ENCODE results near the gene SELENOI. TPM values are rescaled to one million over a fixed set of nuclear protein-coding genes. Genes with fewer than 3 reads are reported as not detected.
A peak's percentile ranks its signal among the peaks of the same experiment; 100 is the strongest.
"Not testable (repeated sequence)": the region's sequence is repeated elsewhere in the genome, so short reads cannot be mapped to it uniquely, and the experiment has no call there.

Gene SELENOI
- polyA plus RNA-seq, 1 donor (not counting 4 experiments of a cell fraction or from before 2014, with no cell fraction given): 38.1 TPM

DNA sequence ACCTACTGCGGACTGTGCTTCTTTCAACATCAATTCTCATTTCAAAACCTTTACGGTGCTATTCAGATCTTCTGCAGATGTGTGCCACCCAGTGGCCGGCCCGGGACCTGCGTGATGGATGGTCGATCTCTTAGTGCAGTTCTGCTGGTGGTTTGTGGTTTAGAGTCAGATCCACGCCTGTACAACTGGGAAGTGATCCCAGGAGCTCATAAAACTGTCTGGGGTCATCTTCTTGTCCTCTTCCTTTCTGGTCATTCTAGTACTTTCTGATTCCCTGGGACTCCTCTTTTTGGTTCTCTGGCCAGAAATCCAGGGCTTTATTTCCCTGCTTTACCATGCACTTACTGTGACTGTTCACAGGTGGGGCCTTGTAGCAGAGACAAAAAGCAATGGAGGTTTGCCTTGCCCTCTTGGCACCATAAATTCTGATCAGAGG is 15.8 kb upstream of the SELENOI start:
- H2AFZ ChIP-seq (ENCODE audit: control insufficient read depth, low read length): no peak overlapping the region
- dilution Hi-C loops (cut with MboI; ENCODE audit: extremely low pct_ligation_motif_present, low sequenced_read_pairs): no loop called here

DNA sequence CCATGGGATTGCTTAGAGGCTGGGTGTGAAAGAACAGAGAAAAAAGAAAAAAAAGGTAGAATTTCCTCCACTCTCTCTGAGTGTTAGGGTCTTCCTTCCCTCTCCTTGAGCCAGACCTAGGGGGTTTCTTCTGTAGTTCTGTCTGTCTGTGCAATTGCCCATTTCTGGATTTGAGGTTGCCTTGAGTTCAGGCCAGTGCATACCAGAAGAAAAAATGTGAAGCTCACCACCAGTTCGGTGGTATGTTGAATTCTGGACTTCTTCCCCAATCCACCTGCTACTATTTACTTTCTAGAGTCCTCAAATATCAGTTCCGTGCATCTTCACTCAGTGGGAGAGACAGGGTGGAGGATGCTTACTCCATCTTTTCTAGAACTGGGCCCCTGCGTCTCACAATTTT is 15.3 kb upstream of the SELENOI start:
- FAIRE-seq (no peak), DNase-seq (ENCODE audit: low read depth, low spot score) (no peak)
- Histone ChIP-seq H3K36me3 (ENCODE audit: control insufficient read depth in 2 of 2, extremely low read depth in 1 of 2, insufficient read depth in 2 of 2, low read length in 2 of 2) (no peaks in the 10 kb centered on the region), H4K20me1 (ENCODE audit: control insufficient read depth, extremely low read depth, insufficient read depth, low read length) (no peaks in the 10 kb centered on the region), H3K27me3 (ENCODE audit: control insufficient read depth, extremely low read depth, insufficient read depth, low read length) (no peaks in the 10 kb centered on the region), H3K4me2 (ENCODE audit: control insufficient read depth, extremely low read depth, insufficient read depth, low read depth, low read length) (no peak overlapping the region), H3K4me3 (ENCODE audit: control insufficient read depth in 2 of 3, extremely low read depth in 1 of 3, insufficient read depth in 2 of 3, low read depth in 1 of 3, low read length in 3 of 3) (no peak overlapping the region), H3K9me3 (ENCODE audit: control insufficient read depth, low read depth, low read length) (no peaks in the 10 kb centered on the region), H3K9me1 (ENCODE audit: control insufficient read depth, extremely low read depth, insufficient read depth, low read length) (no peaks in the 10 kb centered on the region), H3K4me1 (ENCODE audit: control insufficient read depth, extremely low read depth, insufficient read depth, low read length) (peaks cover 3% of the 10 kb centered on the region), H3K27ac (ENCODE audit: control insufficient read depth, insufficient read depth, low read length) (no peak overlapping the region), H2AFZ (ENCODE audit: control insufficient read depth, low read length) (no peak overlapping the region), H3K9ac (ENCODE audit: control insufficient read depth, extremely low read depth, insufficient read depth, low read length) (no peak overlapping the region), H3K79me2 (ENCODE audit: control insufficient read depth, insufficient read depth, low read length) (no peaks in the 10 kb centered on the region)
- dilution Hi-C loops (cut with MboI; ENCODE audit: extremely low pct_ligation_motif_present, low sequenced_read_pairs): no loop called here
- no peak for TF ChIP-seq EZH2 (IDR thresholded peaks at IDR 0.05; ENCODE audit: low read length)
- TF ChIP-seq, protein P1, sequence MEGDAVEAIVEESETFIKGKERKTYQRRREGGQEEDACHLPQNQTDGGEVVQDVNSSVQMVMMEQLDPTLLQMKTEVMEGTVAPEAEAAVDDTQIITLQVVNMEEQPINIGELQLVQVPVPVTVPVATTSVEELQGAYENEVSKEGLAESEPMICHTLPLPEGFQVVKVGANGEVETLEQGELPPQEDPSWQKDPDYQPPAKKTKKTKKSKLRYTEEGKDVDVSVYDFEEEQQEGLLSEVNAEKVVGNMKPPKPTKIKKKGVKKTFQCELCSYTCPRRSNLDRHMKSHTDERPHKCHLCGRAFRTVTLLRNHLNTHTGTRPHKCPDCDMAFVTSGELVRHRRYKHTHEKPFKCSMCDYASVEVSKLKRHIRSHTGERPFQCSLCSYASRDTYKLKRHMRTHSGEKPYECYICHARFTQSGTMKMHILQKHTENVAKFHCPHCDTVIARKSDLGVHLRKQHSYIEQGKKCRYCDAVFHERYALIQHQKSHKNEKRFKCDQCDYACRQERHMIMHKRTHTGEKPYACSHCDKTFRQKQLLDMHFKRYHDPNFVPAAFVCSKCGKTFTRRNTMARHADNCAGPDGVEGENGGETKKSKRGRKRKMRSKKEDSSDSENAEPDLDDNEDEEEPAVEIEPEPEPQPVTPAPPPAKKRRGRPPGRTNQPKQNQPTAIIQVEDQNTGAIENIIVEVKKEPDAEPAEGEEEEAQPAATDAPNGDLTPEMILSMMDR (optimal IDR thresholded peaks at IDR 0.05 in 1 of 3, IDR thresholded peaks at IDR 0.05 in 1 of 3, conservative IDR thresholded peaks at IDR 0.05 in 1 of 3; ENCODE audit: extremely low read depth in 1 of 3, insufficient read depth in 2 of 3, low read length in 3 of 3): no peak

More for the DNA sequence above, 15.8 kb upstream of the SELENOI start:
- H3K9me3 ChIP-seq (ENCODE audit: control insufficient read depth, low read depth, low read length): no peaks in the 10 kb centered on the region
- H3K9me1 ChIP-seq (ENCODE audit: control insufficient read depth, extremely low read depth, insufficient read depth, low read length): no peaks in the 10 kb centered on the region
- no peak overlapping the region for H3K9ac ChIP-seq (ENCODE audit: control insufficient read depth, extremely low read depth, insufficient read depth, low read length)
- H3K4me2 ChIP-seq (ENCODE audit: control insufficient read depth, extremely low read depth, insufficient read depth, low read depth, low read length): peak overlapping the region; percentile 41
- H4K20me1 ChIP-seq (ENCODE audit: control insufficient read depth, extremely low read depth, insufficient read depth, low read length): no peaks in the 10 kb centered on the region
- TF ChIP-seq EZH2 (IDR thresholded peaks at IDR 0.05; ENCODE audit: low read length): no peak
- TF ChIP-seq, protein P1 (optimal IDR thresholded peaks at IDR 0.05 in 1 of 3, IDR thresholded peaks at IDR 0.05 in 1 of 3, conservative IDR thresholded peaks at IDR 0.05 in 1 of 3; ENCODE audit: extremely low read depth in 1 of 3, insufficient read depth in 2 of 3, low read length in 3 of 3): peak; percentile 86 to 96 (median 94)
- H3K4me1 ChIP-seq (ENCODE audit: control insufficient read depth, extremely low read depth, insufficient read depth, low read length): peaks cover 3% of the 10 kb centered on the region
- H3K27ac ChIP-seq (ENCODE audit: control insufficient read depth, insufficient read depth, low read length): no peak overlapping the region
- H3K4me3 ChIP-seq (ENCODE audit: control insufficient read depth in 2 of 3, extremely low read depth in 1 of 3, insufficient read depth in 2 of 3, low read depth in 1 of 3, low read length in 3 of 3): no peak overlapping the region
- H3K27me3 ChIP-seq (ENCODE audit: control insufficient read depth, extremely low read depth, insufficient read depth, low read length): no peaks in the 10 kb centered on the region
- H3K79me2 ChIP-seq (ENCODE audit: control insufficient read depth, insufficient read depth, low read length): no peaks in the 10 kb centered on the region
- no peak for DNase-seq (ENCODE audit: low read depth, low spot score)
- no peaks in the 10 kb centered on the region for H3K36me3 ChIP-seq (ENCODE audit: control insufficient read depth in 2 of 2, extremely low read depth in 1 of 2, insufficient read depth in 2 of 2, low read length in 2 of 2)
- FAIRE-seq: peak; percentile 92

DNA sequence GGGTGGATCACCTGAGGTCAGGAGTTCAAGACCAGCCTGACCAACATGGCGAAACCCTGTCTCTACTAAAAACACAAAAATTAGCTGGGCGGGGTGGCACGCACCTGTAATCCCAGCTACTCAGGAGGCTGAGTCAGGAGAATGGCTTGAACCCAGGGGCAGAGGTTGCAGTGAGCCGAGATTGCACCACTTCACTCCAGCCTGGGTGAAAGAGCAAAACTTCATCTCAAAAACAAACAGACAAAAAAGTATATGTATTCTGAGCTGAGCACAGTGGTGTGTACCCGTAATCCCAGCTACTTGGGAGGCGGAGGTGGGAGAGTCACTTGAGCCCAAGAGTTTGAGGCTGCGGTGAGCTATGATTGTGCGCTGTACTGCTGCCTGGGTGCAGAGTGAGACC is 14.6 kb upstream of the SELENOI start:
- H4K20me1 ChIP-seq (ENCODE audit: control insufficient read depth, extremely low read depth, insufficient read depth, low read length); H2AFZ ChIP-seq (ENCODE audit: control insufficient read depth, low read length); H3K27me3 ChIP-seq (ENCODE audit: control insufficient read depth, extremely low read depth, insufficient read depth, low read length); H3K36me3 ChIP-seq (ENCODE audit: control insufficient read depth in 2 of 2, extremely low read depth in 1 of 2, insufficient read depth in 2 of 2, low read length in 2 of 2); H3K4me2 ChIP-seq (ENCODE audit: control insufficient read depth, extremely low read depth, insufficient read depth, low read depth, low read length); H3K4me3 ChIP-seq (ENCODE audit: control insufficient read depth in 2 of 3, extremely low read depth in 1 of 3, insufficient read depth in 2 of 3, low read depth in 1 of 3, low read length in 3 of 3); H3K4me1 ChIP-seq (ENCODE audit: control insufficient read depth, extremely low read depth, insufficient read depth, low read length); DNase-seq (ENCODE audit: low read depth, low spot score); FAIRE-seq; H3K9me3 ChIP-seq (ENCODE audit: control insufficient read depth, low read depth, low read length); H3K9ac ChIP-seq (ENCODE audit: control insufficient read depth, extremely low read depth, insufficient read depth, low read length); H3K27ac ChIP-seq (ENCODE audit: control insufficient read depth, insufficient read depth, low read length); dilution Hi-C loops (cut with MboI; ENCODE audit: extremely low pct_ligation_motif_present, low sequenced_read_pairs); H3K9me1 ChIP-seq (ENCODE audit: control insufficient read depth, extremely low read depth, insufficient read depth, low read length); H3K79me2 ChIP-seq (ENCODE audit: control insufficient read depth, insufficient read depth, low read length): not testable (repeated sequence)

Data from keratinocyte (primary cell).